Neuronal stem cell (in vitro differentiated cells): ENCODE measurements around the gene MBOAT1.
A peak's percentile ranks its signal among the peaks of the same experiment; 100 is the strongest.

Source experiments
- DNase-seq: peaks from one replicate; pipeline ENCODE4 v3.0.0-alpha.2; 2013; ENCODE audit warnings: low spot score
- H2AFZ ChIP-seq: one replicate; pipeline ENCODE4 v1.6.1; 2013; ENCODE audit warnings: mild to moderate bottlenecking, low read length, inconsistent platforms
- H2AK5ac ChIP-seq: 2 replicates; pipeline ENCODE4 v1.6.1; 2013; ENCODE audit warnings: low read depth, mild to moderate bottlenecking, inconsistent platforms, low read length, moderate library complexity, mixed read lengths
- H2BK120ac ChIP-seq: 2 replicates; pipeline ENCODE4 v1.6.1; 2013; ENCODE audit warnings: low read depth, mild to moderate bottlenecking, inconsistent platforms, low read length, moderate library complexity, mixed read lengths
- H2BK12ac ChIP-seq: one replicate; pipeline ENCODE4 v1.6.1; 2013; ENCODE audit warnings: low read length, inconsistent platforms
- H2BK15ac ChIP-seq: 2 replicates; pipeline ENCODE4 v1.6.1; 2013; ENCODE audit warnings: mild to moderate bottlenecking, low read length, inconsistent platforms, mixed read lengths
- H2BK5ac ChIP-seq: one replicate; pipeline ENCODE4 v1.6.1; 2013; ENCODE audit warnings: inconsistent platforms, mild to moderate bottlenecking, low read length, moderate library complexity
- H3K14ac ChIP-seq: one replicate; pipeline ENCODE4 v1.6.1; 2013; ENCODE audit warnings: low read length, inconsistent platforms
- H3K18ac ChIP-seq: 2 replicates; pipeline ENCODE4 v1.6.1; 2013; ENCODE audit warnings: low read length, inconsistent platforms
- H3K23ac ChIP-seq: 2 replicates; pipeline ENCODE4 v1.6.1; 2013; ENCODE audit warnings: low read depth, mild to moderate bottlenecking, mixed read lengths, low read length, inconsistent platforms; ENCODE audit not compliant: poor library complexity
- H3K27ac ChIP-seq: replicated peaks from 3 replicates; pipeline ENCODE4 v1.5.1; 2013; ENCODE audit warnings: low read length, inconsistent platforms
- H3K27me3 ChIP-seq, 3 experiments: 2 replicates each; pipeline ENCODE4 v1.6.1; 2013; ENCODE audit warnings: low read length in 3 of 3, mild to moderate bottlenecking in 2 of 3, inconsistent platforms in 1 of 3, low read depth in 1 of 3, mixed read lengths in 1 of 3, moderate library complexity in 1 of 3; ENCODE audit not compliant: control insufficient read depth in 3 of 3, insufficient read depth in 3 of 3
- H3K36me3 ChIP-seq, 2 donors: replicated peaks in 1 of 2; 2 replicates each; pipeline ENCODE4 v1.6.1; 2013; ENCODE audit warnings: low read length in 2 of 2; ENCODE audit not compliant: control insufficient read depth in 2 of 2, insufficient read depth in 2 of 2
- H3K4ac ChIP-seq: 2 replicates; pipeline ENCODE4 v1.6.1; 2013; ENCODE audit warnings: inconsistent platforms, mild to moderate bottlenecking, low read length, moderate library complexity
- H3K4me1 ChIP-seq, 2 donors: 1 replicate in 1 of 2; 2 replicates in 1 of 2; pipeline ENCODE4 v1.6.1; 2013; ENCODE audit warnings: low read length in 2 of 2, low read depth in 1 of 2; ENCODE audit not compliant: control insufficient read depth in 2 of 2, insufficient read depth in 1 of 2
- H3K4me2 ChIP-seq: one replicate; pipeline ENCODE4 v1.6.1; 2013; ENCODE audit warnings: mild to moderate bottlenecking, low read length, inconsistent platforms; ENCODE audit not compliant: insufficient read depth, poor library complexity, severe bottlenecking
- H3K4me3 ChIP-seq, 2 donors: 2 replicates each; pipeline ENCODE4 v1.5.1; 2013; ENCODE audit warnings: low read length in 2 of 2, mild to moderate bottlenecking in 2 of 2, inconsistent platforms in 1 of 2, moderate library complexity in 1 of 2
- H3K79me1 ChIP-seq: one replicate; pipeline ENCODE4 v1.6.1; 2013; ENCODE audit warnings: low read depth, mild to moderate bottlenecking, inconsistent platforms, low read length, moderate library complexity
- H3K9ac ChIP-seq: one replicate; pipeline ENCODE4 v1.6.1; 2013; ENCODE audit warnings: mild to moderate bottlenecking, low read depth, low read length, inconsistent platforms; ENCODE audit not compliant: poor library complexity
- H3K9me3 ChIP-seq, 2 donors: replicated peaks in 1 of 2; 2 replicates each; pipeline versions ENCODE3 to v1.6.1; 2013; ENCODE audit warnings: low read length in 2 of 2, mild to moderate bottlenecking in 2 of 2, inconsistent platforms in 1 of 2, low read depth in 1 of 2, mixed read lengths in 1 of 2, moderate library complexity in 1 of 2; ENCODE audit not compliant: control insufficient read depth in 2 of 2, insufficient read depth in 1 of 2
- H4K8ac ChIP-seq: one replicate; pipeline ENCODE4 v1.6.1; 2013; ENCODE audit warnings: low read depth, mild to moderate bottlenecking, inconsistent platforms, low read length, moderate library complexity
- H4K91ac ChIP-seq: one replicate; pipeline ENCODE4 v1.6.1; 2013; ENCODE audit warnings: low read length, low read depth, mild to moderate bottlenecking, inconsistent platforms; ENCODE audit not compliant: poor library complexity
- WGBS, 2 donors: extraction: QIAGEN DNeasy Blood & Tissue Kit; methylation state at CpG; one replicate each; pipeline ENCODE4 v1.1.7; 2013; ENCODE audit warnings: missing lambda C conversion rate in 2 of 2, mixed read lengths in 1 of 2; ENCODE audit not compliant: insufficient read length in 2 of 2, insufficient replicate concordance in 1 of 2; ENCODE audit errors: extremely low coverage in 2 of 2; 5-methylcytosine and 5-hydroxymethylcytosine counted together

The MBOAT1 gene

GRCh38 chr6:20070047-20070446, 142.2 kb downstream of the MBOAT1 start:
- no peak overlapping the region for H2AK5ac ChIP-seq
- H3K4me3 ChIP-seq = no peak overlapping the region
- H2AFZ ChIP-seq = no peak overlapping the region
- no peaks in the 10 kb centered on the region for H3K36me3 ChIP-seq
- no peak overlapping the region for H2BK120ac ChIP-seq
- no peak overlapping the region for H4K8ac ChIP-seq
- DNase-seq = no peak
- no peak overlapping the region for H3K4ac ChIP-seq
- peaks cover 0 to 8% of the 10 kb centered on the region in 2 donors for H3K9me3 ChIP-seq
- no peaks in the 10 kb centered on the region for H3K4me1 ChIP-seq
- H4K91ac ChIP-seq = no peak overlapping the region
- no peak overlapping the region for H3K18ac ChIP-seq
- no peak overlapping the region for H3K14ac ChIP-seq
- no peak overlapping the region for H3K27ac ChIP-seq
- H2BK12ac ChIP-seq = no peak overlapping the region
- H3K9ac ChIP-seq = no peak overlapping the region
- H3K23ac ChIP-seq = no peak overlapping the region
- WGBS, 2 donors = no CpG with 5 or more reads among the region's 3 CpGs
- H3K4me2 ChIP-seq = no peak overlapping the region
- H2BK5ac ChIP-seq = no peak overlapping the region
- no peak overlapping the region for H2BK15ac ChIP-seq
- H3K79me1 ChIP-seq = no peaks in the 10 kb centered on the region
- H3K27me3 ChIP-seq = peaks cover 0 to 2% (median 0%) of the 10 kb centered on the region in 3 experiments

DNA sequence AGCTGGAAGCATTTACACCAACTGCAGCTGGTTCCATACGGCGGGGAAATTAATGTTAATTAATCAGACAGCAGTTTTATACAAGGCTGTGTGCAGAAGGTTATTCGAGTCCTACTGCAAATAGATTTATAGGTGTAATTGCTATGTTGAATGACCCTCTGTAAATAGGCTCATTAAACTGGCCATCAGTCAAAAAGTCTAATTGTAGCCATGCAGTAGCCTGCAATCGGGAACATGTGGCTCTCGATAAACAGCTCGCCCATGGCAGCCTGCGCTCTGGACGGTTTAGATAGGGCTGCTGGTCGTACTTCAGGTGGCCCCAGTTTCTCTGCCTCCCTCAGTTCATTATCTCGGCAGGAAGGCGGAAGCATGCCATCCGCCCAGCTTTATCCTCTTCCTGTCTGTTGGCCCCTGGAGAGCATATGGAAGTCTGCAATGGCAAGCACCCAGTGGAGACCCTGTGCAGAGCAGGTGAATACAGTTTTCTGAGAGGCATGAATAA, 143.2 kb downstream of the MBOAT1 start:
- H2BK5ac ChIP-seq = no peak overlapping the region
- H3K27me3 ChIP-seq = peaks cover 0 to 2% (median 0%) of the 10 kb centered on the region in 3 experiments
- no peak overlapping the region for H3K4me2 ChIP-seq
- WGBS, 2 donors = no CpG with 5 or more reads among the region's 12 CpGs
- no peak overlapping the region for H2AK5ac ChIP-seq
- no peak overlapping the region for H3K27ac ChIP-seq
- peak overlapping the region; percentile 56 for H3K9ac ChIP-seq
- H3K18ac ChIP-seq = no peak overlapping the region
- H3K14ac ChIP-seq = no peak overlapping the region
- DNase-seq = no peak
- H2AFZ ChIP-seq = no peak overlapping the region
- no peak overlapping the region for H2BK120ac ChIP-seq
- H3K4me1 ChIP-seq = no peaks in the 10 kb centered on the region
- peak overlapping the region in 1 of 2 donors; percentile 20 for H3K4me3 ChIP-seq
- H3K79me1 ChIP-seq = no peaks in the 10 kb centered on the region
- H2BK15ac ChIP-seq = no peak overlapping the region
- H4K91ac ChIP-seq = no peak overlapping the region
- no peaks in the 10 kb centered on the region for H3K36me3 ChIP-seq
- peaks cover 0 to 6% of the 10 kb centered on the region in 2 donors for H3K9me3 ChIP-seq
- H3K23ac ChIP-seq = no peak overlapping the region
- no peak overlapping the region for H4K8ac ChIP-seq
- H3K4ac ChIP-seq = no peak overlapping the region
- H2BK12ac ChIP-seq = no peak overlapping the region

DNA sequence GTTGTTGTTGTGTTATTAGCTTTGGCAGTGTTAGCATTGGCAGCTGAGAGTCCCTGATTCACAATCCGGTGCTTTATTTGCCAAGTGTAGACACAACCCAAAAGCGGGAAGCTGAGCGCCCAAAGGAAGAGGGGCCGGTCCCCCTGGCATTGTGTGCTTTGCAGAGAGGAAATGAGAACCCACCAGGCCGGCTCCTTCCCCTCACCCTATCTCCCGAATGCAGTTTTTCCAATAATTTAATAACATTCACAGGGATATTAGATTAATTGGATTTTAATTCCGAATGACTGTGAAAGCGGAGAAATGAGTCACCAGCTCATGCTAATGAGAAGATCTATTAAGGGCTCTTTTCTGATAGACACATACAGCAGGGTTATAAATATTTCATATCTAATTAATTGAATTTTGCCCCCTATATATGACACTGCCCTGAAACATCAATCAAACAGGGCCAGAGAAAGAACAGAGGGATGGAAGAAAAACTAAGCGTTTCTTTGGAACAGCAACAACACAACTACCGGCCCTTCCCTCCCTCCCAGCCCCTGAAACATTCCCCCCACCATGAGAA, 143.8 kb downstream of the MBOAT1 start:
- no peaks in the 10 kb centered on the region for H3K79me1 ChIP-seq
- H3K23ac ChIP-seq = no peak overlapping the region
- no peak overlapping the region for H3K14ac ChIP-seq
- no peak overlapping the region for H2BK12ac ChIP-seq
- H2AK5ac ChIP-seq = no peak overlapping the region
- peaks cover 0 to 6% of the 10 kb centered on the region in 2 donors for H3K9me3 ChIP-seq
- H3K18ac ChIP-seq = no peak overlapping the region
- no peak overlapping the region for H3K4ac ChIP-seq
- H2AFZ ChIP-seq = no peak overlapping the region
- H3K4me3 ChIP-seq = no peak overlapping the region
- no peak overlapping the region for H2BK15ac ChIP-seq
- H3K27ac ChIP-seq = no peak overlapping the region
- no peak overlapping the region for H4K91ac ChIP-seq
- WGBS, 2 donors = no CpG with 5 or more reads among the region's 10 CpGs
- H3K4me2 ChIP-seq = no peak overlapping the region
- no peak overlapping the region for H3K9ac ChIP-seq
- H3K27me3 ChIP-seq = peaks cover 0 to 2% (median 0%) of the 10 kb centered on the region in 3 experiments
- H3K4me1 ChIP-seq = no peaks in the 10 kb centered on the region
- no peak overlapping the region for H2BK5ac ChIP-seq
- no peaks in the 10 kb centered on the region for H3K36me3 ChIP-seq
- no peak overlapping the region for H4K8ac ChIP-seq
- no peak overlapping the region for H2BK120ac ChIP-seq
- no peak for DNase-seq

DNA sequence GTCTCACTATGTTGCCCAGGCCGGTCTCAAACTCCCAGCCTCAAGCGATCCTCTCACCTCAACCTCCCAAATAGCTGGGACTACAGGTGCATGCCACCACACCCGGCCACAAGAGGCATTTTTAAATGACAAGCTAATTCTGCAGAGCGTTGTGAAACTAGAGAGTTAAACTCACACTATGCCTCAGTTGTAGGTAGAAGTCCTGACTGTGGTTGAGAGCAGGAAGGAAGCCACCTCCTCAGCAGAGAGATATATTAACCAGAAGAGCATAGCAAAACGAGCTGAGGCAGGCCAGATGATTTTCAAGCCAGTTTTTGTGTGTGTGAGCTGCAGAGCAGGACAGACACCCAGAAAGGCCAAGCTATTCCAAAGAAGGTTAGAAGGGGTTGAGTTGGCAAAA, 150.3 kb downstream of the MBOAT1 start:
- WGBS, 2 donors = no CpG with 5 or more reads among the region's 5 CpGs

More for the DNA sequence above, 150.3 kb downstream of the MBOAT1 start:
- Histone ChIP-seq H2AK5ac (no peak overlapping the region), H3K4me2 (no peak overlapping the region), H3K4me1 (no peaks in the 10 kb centered on the region), H3K18ac (no peak overlapping the region), H2AFZ (no peak overlapping the region), H3K9ac (no peak overlapping the region), H3K23ac (no peak overlapping the region), H4K91ac (no peak overlapping the region), H2BK120ac (no peak overlapping the region), H4K8ac (no peak overlapping the region), H3K9me3 (no peaks in the 10 kb centered on the region), H3K27ac (no peak overlapping the region), H3K4me3 (no peak overlapping the region), H2BK12ac (no peak overlapping the region), H2BK15ac (no peak overlapping the region), H3K14ac (no peak overlapping the region), H3K27me3 (no peaks in the 10 kb centered on the region), H2BK5ac (no peak overlapping the region), H3K4ac (no peak overlapping the region), H3K79me1 (no peaks in the 10 kb centered on the region), H3K36me3 (no peaks in the 10 kb centered on the region)
- no peak for DNase-seq
